BJ (cell line): ENCODE results near the gene ATXN2. TPM values are rescaled to one million over a fixed set of nuclear protein-coding genes. Genes with fewer than 3 reads are reported as not detected.
"Not testable (repeated sequence)": the region's sequence is repeated elsewhere in the genome, so short reads cannot be mapped to it uniquely, and the experiment has no call there.

ENCODE experiments used
- CTCF ChIA-PET: fragments of 350-600 bp; formaldehyde crosslinking; extraction: SDS; loops from one replicate; lab custom pipeline; 2021; ENCODE audit warnings: antibody characterized with exemption, inconsistent platforms; lab: Yijun Ruan, JAX
- POLR2A ChIA-PET: fragments of 300-600 bp; sonication (Branson Sonifier 250); formaldehyde crosslinking; extraction: SDS; loops from one replicate; lab custom pipeline; 2021; ENCODE audit warnings: antibody characterized with exemption; lab: Charles Lee
- DNase-seq: peaks from one replicate; pipeline ENCODE4 v3.0.0-alpha.2; 2011; ENCODE audit warnings: low read depth
- H3K27me3 ChIP-seq: 2 replicates; pipeline ENCODE4 v1.6.0; 2011; ENCODE audit warnings: low read length; ENCODE audit not compliant: control insufficient read depth, insufficient read depth
- H3K36me3 ChIP-seq: 2 replicates; pipeline ENCODE4 v1.5.1; 2011; ENCODE audit warnings: low read length; ENCODE audit not compliant: control insufficient read depth, insufficient read depth
- H3K4me3 ChIP-seq: 2 replicates; pipeline ENCODE4 v1.5.1; 2011; ENCODE audit warnings: low read depth, mild to moderate bottlenecking, control low read depth, low read length
- polyA plus RNA-seq: library from polyadenylated mRNA; depleted of rRNA; stranded (reverse); fragments of >200 nt; gene quantifications from 2 replicates; pipeline ENCODE4 v1.2.3, GENCODE V29; 2011
- TF ChIP-seq, protein P1 (sequence below): IDR thresholded peaks from 2 replicates; pipeline ENCODE4 v1.5.1; 2011; ENCODE audit warnings: low read depth, mild to moderate bottlenecking, control low read depth, inconsistent platforms, low read length, moderate library complexity; ENCODE audit not compliant: insufficient read depth

ATXN2 gene
- polyA plus RNA-seq, 1 experiment, result 30.3 TPM

DNA sequence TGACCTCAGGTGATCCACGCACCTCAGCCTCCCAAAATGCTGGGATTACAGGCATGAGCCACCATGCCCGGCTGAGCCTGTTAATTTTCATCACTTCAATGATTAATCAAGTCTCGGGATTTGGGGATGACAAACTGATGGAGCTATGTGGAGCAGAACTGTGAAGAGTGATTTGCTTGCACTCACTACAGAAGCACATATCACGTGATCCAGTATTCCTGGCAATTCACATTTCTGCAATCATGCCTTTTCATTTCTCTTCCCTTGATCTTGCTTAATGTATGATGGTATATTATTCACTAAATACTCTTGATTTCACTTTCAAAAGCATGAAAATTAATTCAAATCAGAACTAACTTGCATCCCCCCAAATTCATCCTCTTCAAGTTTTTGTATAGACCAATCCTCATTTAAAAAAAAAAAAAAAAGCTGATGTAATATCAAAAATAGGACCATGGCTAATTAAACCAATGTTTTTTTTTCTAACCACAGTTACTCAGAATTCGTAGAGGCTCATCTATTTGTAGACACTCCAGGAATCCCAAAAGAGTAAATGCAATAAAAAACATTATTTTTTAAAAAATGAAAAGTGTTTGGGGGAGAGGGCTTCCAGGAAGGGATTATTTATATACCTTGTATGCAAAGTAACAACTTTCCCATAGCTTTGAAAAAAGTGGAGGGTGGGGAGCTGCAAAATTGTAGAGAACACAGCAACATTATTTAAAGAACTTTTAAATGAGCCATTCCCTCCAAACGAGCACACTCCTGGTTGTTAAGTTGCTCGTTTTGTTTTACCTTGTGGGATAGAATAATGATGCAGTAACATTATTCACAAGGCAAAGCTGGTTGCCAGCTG, 7.0 kb upstream of the ATXN2 start:
- H3K4me3 ChIP-seq, result no peak overlapping the region
- POLR2A ChIA-PET, result interaction anchor here (0.5 kb wide), 1 partner anchor 46 kb away, joined by 5 read pairs; no protein-coding TSS in a partner anchor
- H3K36me3 ChIP-seq, result no peaks in the 10 kb centered on the region
- CTCF ChIA-PET, result interaction anchor here (0.6 kb wide), 1 partner anchor 11 kb away, joined by 3 read pairs; no protein-coding TSS in a partner anchor
- DNase-seq, result no peak
- H3K27me3 ChIP-seq, result no peaks in the 10 kb centered on the region
- TF ChIP-seq, protein P1, sequence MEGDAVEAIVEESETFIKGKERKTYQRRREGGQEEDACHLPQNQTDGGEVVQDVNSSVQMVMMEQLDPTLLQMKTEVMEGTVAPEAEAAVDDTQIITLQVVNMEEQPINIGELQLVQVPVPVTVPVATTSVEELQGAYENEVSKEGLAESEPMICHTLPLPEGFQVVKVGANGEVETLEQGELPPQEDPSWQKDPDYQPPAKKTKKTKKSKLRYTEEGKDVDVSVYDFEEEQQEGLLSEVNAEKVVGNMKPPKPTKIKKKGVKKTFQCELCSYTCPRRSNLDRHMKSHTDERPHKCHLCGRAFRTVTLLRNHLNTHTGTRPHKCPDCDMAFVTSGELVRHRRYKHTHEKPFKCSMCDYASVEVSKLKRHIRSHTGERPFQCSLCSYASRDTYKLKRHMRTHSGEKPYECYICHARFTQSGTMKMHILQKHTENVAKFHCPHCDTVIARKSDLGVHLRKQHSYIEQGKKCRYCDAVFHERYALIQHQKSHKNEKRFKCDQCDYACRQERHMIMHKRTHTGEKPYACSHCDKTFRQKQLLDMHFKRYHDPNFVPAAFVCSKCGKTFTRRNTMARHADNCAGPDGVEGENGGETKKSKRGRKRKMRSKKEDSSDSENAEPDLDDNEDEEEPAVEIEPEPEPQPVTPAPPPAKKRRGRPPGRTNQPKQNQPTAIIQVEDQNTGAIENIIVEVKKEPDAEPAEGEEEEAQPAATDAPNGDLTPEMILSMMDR, result no peak

DNA sequence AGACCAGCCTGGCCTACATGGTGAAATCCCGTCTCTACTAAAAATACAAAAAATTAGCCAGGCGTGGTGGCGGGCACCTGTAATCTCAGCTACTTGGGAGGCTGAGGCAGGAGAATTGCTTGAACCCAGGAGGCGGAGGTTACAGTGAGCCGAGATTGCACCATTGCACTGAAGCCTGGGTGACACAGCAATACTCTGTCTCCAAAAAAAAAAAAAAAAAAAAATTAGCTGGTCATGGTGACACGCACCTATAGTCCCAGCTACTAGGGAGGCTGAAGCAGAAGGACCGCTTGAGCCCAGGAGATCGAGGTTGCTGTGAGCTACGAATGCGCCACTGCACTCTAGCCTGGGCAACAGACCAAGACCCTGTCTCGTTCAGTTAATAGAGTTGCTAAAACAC, 3.7 kb upstream of the ATXN2 start:
- H3K36me3 ChIP-seq, H3K4me3 ChIP-seq, DNase-seq, CTCF ChIA-PET, H3K27me3 ChIP-seq, POLR2A ChIA-PET: not testable (repeated sequence)

DNA sequence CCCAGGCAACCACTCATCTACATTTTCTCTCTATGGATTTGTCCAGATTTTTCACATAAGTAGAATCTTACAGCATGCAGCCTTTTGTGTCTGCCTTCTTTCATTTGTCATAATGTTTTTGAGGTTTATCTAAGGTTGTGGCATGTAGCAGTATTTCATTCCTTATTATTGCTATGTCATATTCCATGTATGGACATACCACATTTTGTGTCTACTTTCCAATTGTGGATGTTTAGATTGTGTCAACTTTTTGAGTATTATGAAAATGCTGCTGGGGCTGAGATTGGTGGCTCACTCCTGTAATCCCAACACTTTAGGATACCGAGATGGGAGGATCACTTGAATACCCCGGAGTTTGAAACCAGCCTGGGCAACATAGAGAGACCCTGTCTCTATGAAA, 3.2 kb upstream of the ATXN2 start:
- CTCF ChIA-PET, result interaction anchor here (1.0 kb wide), 1 partner anchor 8 kb away, joined by 3 read pairs; no protein-coding TSS in a partner anchor
- TF ChIP-seq, protein P1, result no peak
- DNase-seq, result no peak
- POLR2A ChIA-PET, result no interaction called here
- Histone ChIP-seq H3K36me3 (no peaks in the 10 kb centered on the region), H3K27me3 (no peaks in the 10 kb centered on the region), H3K4me3 (no peak overlapping the region)

DNA sequence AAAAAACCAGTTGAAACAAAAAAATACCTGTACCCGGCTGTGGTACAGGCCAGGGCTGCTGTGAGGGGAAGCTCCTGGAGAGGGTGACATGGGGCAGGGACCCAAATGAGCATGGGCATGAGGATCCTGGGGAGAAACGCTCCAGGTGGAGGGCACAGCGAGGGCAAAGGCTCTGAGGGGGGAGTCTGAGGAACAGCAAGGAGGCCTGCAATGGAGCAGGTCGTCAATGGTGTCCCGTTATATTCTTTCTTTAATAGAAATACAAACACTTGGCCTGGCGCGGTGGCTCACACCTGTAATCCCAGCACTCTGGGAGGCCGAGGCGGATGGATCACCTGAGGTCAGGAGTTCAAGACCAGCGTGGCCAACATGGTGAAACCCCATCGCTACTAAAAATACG, 1.9 kb upstream of the ATXN2 start:
- DNase-seq, CTCF ChIA-PET, H3K27me3 ChIP-seq, H3K4me3 ChIP-seq, POLR2A ChIA-PET, H3K36me3 ChIP-seq: not testable (repeated sequence)

DNA sequence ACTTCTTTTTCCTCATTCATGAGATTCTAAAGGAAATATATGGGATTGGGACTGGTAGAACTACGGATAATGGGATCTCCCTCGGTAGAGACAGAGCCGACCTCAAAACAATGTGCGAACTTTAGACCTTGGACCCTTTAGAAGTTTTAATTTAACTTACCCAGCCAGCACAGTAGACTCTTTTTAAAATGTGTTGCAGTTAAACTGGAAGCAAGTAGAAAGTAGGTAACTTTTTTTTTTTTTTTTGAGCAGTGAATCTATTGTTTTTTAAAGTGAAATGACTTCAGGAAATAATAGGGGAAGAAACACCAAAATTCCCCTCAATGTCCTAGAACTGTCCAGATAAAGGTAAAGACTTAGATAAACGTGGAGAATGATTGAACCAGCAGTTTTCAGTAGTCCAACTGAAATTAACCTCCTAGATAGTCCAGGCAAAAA, 1.1 kb upstream of the ATXN2 start:
- DNase-seq, result no peak
- Histone ChIP-seq H3K4me3 (peak overlapping the region; percentile 99), H3K27me3 (no peaks in the 10 kb centered on the region), H3K36me3 (no peaks in the 10 kb centered on the region)
- ChIA-PET CTCF (no interaction called here), POLR2A (no interaction called here)
- TF ChIP-seq, protein P1, result no peak

DNA sequence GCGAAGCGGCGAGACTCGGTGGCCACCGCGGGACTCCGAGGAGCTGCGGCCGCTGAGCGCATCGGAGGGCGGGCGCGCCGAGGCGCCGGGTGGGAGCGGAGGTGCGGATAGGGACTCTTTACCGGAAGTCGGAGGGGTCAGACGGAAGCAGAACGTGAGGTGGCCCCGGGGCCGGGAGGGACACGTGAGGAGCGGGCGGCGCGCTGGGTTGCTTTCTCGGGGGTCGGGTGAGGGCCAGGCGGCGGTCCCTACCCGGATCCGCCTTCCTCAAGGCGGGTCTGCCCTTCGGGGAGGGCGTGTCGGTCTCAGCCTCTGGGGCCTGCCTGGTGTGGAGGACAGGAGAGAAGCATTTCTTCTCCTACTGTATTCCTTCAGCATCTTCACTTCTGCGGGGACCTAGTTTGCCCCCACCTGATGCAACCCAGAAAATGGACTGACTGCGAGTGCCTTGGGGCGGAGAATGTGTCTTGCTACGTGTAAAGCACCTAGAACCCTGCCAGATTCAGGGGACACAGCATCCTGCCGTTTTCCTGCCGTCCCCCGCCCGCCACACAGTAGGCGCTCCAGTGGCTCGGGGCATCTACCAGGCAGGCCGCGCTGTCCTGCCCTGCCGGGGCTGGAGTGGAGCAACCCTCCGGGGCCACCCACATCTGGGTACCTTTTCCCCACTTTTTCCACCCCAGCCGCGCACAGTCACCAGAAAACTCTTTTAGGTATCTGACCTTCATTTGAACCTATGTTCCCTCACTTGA, 514 bp upstream of the ATXN2 start:
- ChIA-PET CTCF (no interaction called here), POLR2A (no interaction called here)
- H3K36me3 ChIP-seq, result no peaks in the 10 kb centered on the region
- TF ChIP-seq, protein P1, result no peak
- H3K4me3 ChIP-seq, result peak overlapping the region; percentile 99
- DNase-seq, result peak; percentile 45
- no peaks in the 10 kb centered on the region for H3K27me3 ChIP-seq
